CD14-positive monocyte (primary cell): ENCODE results near the gene STT3B. TPM values are rescaled to one million over a fixed set of nuclear protein-coding genes. Genes with fewer than 3 reads are reported as not detected.

ENCODE experiments used
- DNase-seq, 3 donors: peaks; one replicate each; pipeline ENCODE4 v3.0.0-alpha.2; 2011 to 2022
- H2AFZ ChIP-seq: 2 replicates; pipeline ENCODE4 v1.6.0; 2012; ENCODE audit warnings: mild to moderate bottlenecking, low read depth, low read length, inconsistent platforms; ENCODE audit not compliant: insufficient read depth, poor library complexity, severe bottlenecking
- H3K27ac ChIP-seq, 2 donors: 1 replicate in 1 of 2; 2 replicates in 1 of 2; pipeline ENCODE4 v1.5.1; 2012 to 2013; ENCODE audit warnings: low read length in 2 of 2, control low read depth in 1 of 2, inconsistent platforms in 1 of 2, low read depth in 1 of 2, mild to moderate bottlenecking in 1 of 2
- H3K27me3 ChIP-seq, 2 donors: one replicate each; pipeline versions ENCODE4 v1.6.0 to v1.6.1; 2011 to 2013; ENCODE audit warnings: low read length in 2 of 2; ENCODE audit not compliant: control insufficient read depth in 2 of 2, insufficient read depth in 2 of 2
- H3K36me3 ChIP-seq, 2 donors: replicated peaks in 1 of 2; 1 replicate in 1 of 2; 2 replicates in 1 of 2; pipeline versions ENCODE4 v1.5.1 to v1.6.1; 2012 to 2013; ENCODE audit warnings: low read length in 2 of 2, control low read depth in 1 of 2, inconsistent platforms in 1 of 2, mild to moderate bottlenecking in 1 of 2; ENCODE audit not compliant: insufficient read depth in 2 of 2, control insufficient read depth in 1 of 2
- H3K4me1 ChIP-seq, 2 donors: 1 replicate in 1 of 2; 2 replicates in 1 of 2; pipeline versions ENCODE4 v1.5.1 to v1.6.1; 2012 to 2013; ENCODE audit warnings: low read length in 2 of 2, control low read depth in 1 of 2, inconsistent platforms in 1 of 2, mild to moderate bottlenecking in 1 of 2, moderate library complexity in 1 of 2; ENCODE audit not compliant: insufficient read depth in 2 of 2, control insufficient read depth in 1 of 2
- H3K4me2 ChIP-seq: replicated peaks from 2 replicates; pipeline ENCODE3; 2012; ENCODE audit warnings: low read length, moderate library complexity, mild to moderate bottlenecking; ENCODE audit not compliant: poor library complexity, severe bottlenecking; ENCODE audit errors: extremely low read depth
- H3K4me3 ChIP-seq, 3 experiments: fragments of 200-600 bp in 1 of 3; sonication (generic) in 1 of 3; replicated peaks in 1 of 3; 1 replicate in 2 of 3; 2 replicates in 1 of 3; pipeline ENCODE4 v1.5.1; 2011 to 2013; ENCODE audit warnings: low read length in 3 of 3, mild to moderate bottlenecking in 3 of 3, control low read depth in 2 of 3, low read depth in 2 of 3, inconsistent platforms in 1 of 3, moderate library complexity in 1 of 3
- H3K79me2 ChIP-seq: 2 replicates; pipeline ENCODE4 v1.6.0; 2012; ENCODE audit warnings: mild to moderate bottlenecking, control low read depth, inconsistent platforms, low read length, moderate library complexity; ENCODE audit not compliant: insufficient read depth
- H3K9ac ChIP-seq: 2 replicates; pipeline ENCODE4 v1.6.0; 2017; ENCODE audit warnings: low read length, mild to moderate bottlenecking; ENCODE audit not compliant: insufficient read depth, poor library complexity, severe bottlenecking
- H3K9me3 ChIP-seq, 2 donors: replicated peaks in 1 of 2; 1 replicate in 1 of 2; 2 replicates in 1 of 2; pipeline versions ENCODE4 v1.5.1 to v1.6.1; 2012 to 2013; ENCODE audit warnings: low read length in 2 of 2, control low read depth in 1 of 2; ENCODE audit not compliant: control insufficient read depth in 1 of 2, insufficient read depth in 1 of 2
- H4K20me1 ChIP-seq: 2 replicates; pipeline ENCODE4 v1.6.0; 2012; ENCODE audit warnings: mild to moderate bottlenecking, low read length, control low read depth, moderate library complexity; ENCODE audit not compliant: insufficient read depth
- H3K27ac Mint-ChIP-seq, 7 donors: one replicate each; pipeline ENCODE4 v1.8.0; 2020; ENCODE audit warnings: mild to moderate bottlenecking in 7 of 7, mixed read lengths in 7 of 7, moderate library complexity in 6 of 7, inconsistent platforms in 2 of 7
- H3K27me3 Mint-ChIP-seq, 3 donors: one replicate each; pipeline ENCODE4 v1.8.0; 2021 to 2022; ENCODE audit warnings: low read depth in 3 of 3, mild to moderate bottlenecking in 3 of 3, mixed read lengths in 3 of 3, moderate library complexity in 3 of 3, inconsistent platforms in 1 of 3
- H3K36me3 Mint-ChIP-seq, 2 donors: one replicate each; pipeline ENCODE4 v1.8.0; 2020; ENCODE audit warnings: mixed read lengths in 2 of 2, inconsistent platforms in 1 of 2, mild to moderate bottlenecking in 1 of 2
- H3K4me1 Mint-ChIP-seq: one replicate; pipeline ENCODE4 v1.8.0; 2020; ENCODE audit warnings: mild to moderate bottlenecking, mixed read lengths
- H3K4me3 Mint-ChIP-seq, 2 donors: one replicate each; pipeline ENCODE4 v1.8.0; 2020; ENCODE audit warnings: mild to moderate bottlenecking in 2 of 2, mixed read lengths in 2 of 2, moderate library complexity in 1 of 2
- H3K9me3 Mint-ChIP-seq, 7 donors: one replicate each; pipeline ENCODE4 v1.8.0; 2020 to 2022; ENCODE audit warnings: mixed read lengths in 7 of 7, mild to moderate bottlenecking in 6 of 7, moderate library complexity in 6 of 7, inconsistent platforms in 2 of 7
- CTCF ChIP-seq: fragments of 200-600 bp; IDR thresholded peaks from one replicate; pipeline ENCODE4 v1.8.0; 2022; ENCODE audit warnings: antibody characterized with exemption, mild to moderate bottlenecking
- WGBS: methylation state at CpG from one replicate; pipeline ENCODE4 v1.1.5; 2013; ENCODE audit warnings: missing lambda C conversion rate; ENCODE audit not compliant: insufficient coverage; 5-methylcytosine and 5-hydroxymethylcytosine counted together
- intact Hi-C, 2 donors: fragments of 100-400 bp; cut with micrococcal nuclease; formaldehyde crosslinking; loops; one replicate each; pipeline versions ENCODE4 v1.15.0 to v1.15.1; 2023
- polyA plus RNA-seq, 3 donors: library from polyadenylated mRNA; depleted of rRNA in 1 of 3; unstranded in 2 of 3; stranded (reverse) in 1 of 3; fragments of 300-500 nt in 2 of 3; fragments of >200 nt in 1 of 3; fragmentation: Illumina TruSeq in 2 of 3; gene quantifications; 1 replicate in 2 of 3; 2 replicates in 1 of 3; pipeline ENCODE4 v1.2.3, GENCODE V29; 2012 to 2021

STT3B gene
- polyA plus RNA-seq, 3 donors, result 47.3 to 97.0 (median 86.3) TPM

GRCh38 chr3:31621314-31621713 is 88.6 kb downstream of the STT3B start:
- Mint-ChIP-seq H3K27me3 (no peaks in the 10 kb centered on the region), H3K9me3 (no peaks in the 10 kb centered on the region), H3K4me1 (peaks cover 3% of the 10 kb centered on the region), H3K27ac (no peak overlapping the region), H3K36me3 (peaks cover 69 to 82% of the 10 kb centered on the region in 2 donors), H3K4me3 (no peak overlapping the region)
- intact Hi-C loops, result no loop called here
- H3K9ac ChIP-seq, result no peak overlapping the region
- H3K27me3 ChIP-seq, result no peaks in the 10 kb centered on the region
- no peaks in the 10 kb centered on the region for H3K4me1 ChIP-seq
- DNase-seq, result no peak
- H3K4me3 ChIP-seq, result no peak overlapping the region
- no peak overlapping the region for H3K4me2 ChIP-seq
- H3K79me2 ChIP-seq, result no peaks in the 10 kb centered on the region
- WGBS, result no CpG with 5 or more reads among the region's 3 CpGs
- H3K27ac ChIP-seq, result no peak overlapping the region
- no peak for TF ChIP-seq CTCF
- no peaks in the 10 kb centered on the region for H4K20me1 ChIP-seq
- no peaks in the 10 kb centered on the region for H3K9me3 ChIP-seq
- H3K36me3 ChIP-seq, result peaks cover 67 to 98% of the 10 kb centered on the region in 2 donors
- no peak overlapping the region for H2AFZ ChIP-seq

- no peak overlapping the region for H3K4me2 ChIP-seq
- no peaks in the 10 kb centered on the region for H4K20me1 ChIP-seq
- no peak overlapping the region for H2AFZ ChIP-seq
- no CpG with 5 or more reads among the region's 4 CpGs for WGBS
- no peak for DNase-seq
- peaks cover 68 to 98% of the 10 kb centered on the region in 2 donors for H3K36me3 ChIP-seq
- Mint-ChIP-seq H3K27me3 (no peaks in the 10 kb centered on the region), H3K36me3 (peaks cover 72 to 85% of the 10 kb centered on the region in 2 donors), H3K4me3 (no peak overlapping the region), H3K27ac (peak overlapping the region in 2 of 7 donors; percentile 38 to 61), H3K4me1 (peaks cover 3% of the 10 kb centered on the region), H3K9me3 (no peaks in the 10 kb centered on the region)
- TF ChIP-seq CTCF, result no peak
- no peak overlapping the region for H3K27ac ChIP-seq
- no peak overlapping the region for H3K4me3 ChIP-seq
- no peaks in the 10 kb centered on the region for H3K79me2 ChIP-seq
- H3K9me3 ChIP-seq, result no peaks in the 10 kb centered on the region
- no peak overlapping the region for H3K9ac ChIP-seq
- no peaks in the 10 kb centered on the region for H3K4me1 ChIP-seq
- H3K27me3 ChIP-seq, result no peaks in the 10 kb centered on the region
- intact Hi-C loops, result no loop called here
Observed at GRCh38 chr3:31622636-31623288, 90.0 kb downstream of the STT3B start.
